NCI-H2171 treated with DMSO at 0.1 percent for 48 hours (cell line): Measurements from ENCODE around the gene USP54.

Experiments
- DNase-seq: peaks from one replicate; lab custom pipeline; 2025; lab: John Stamatoyannopoulos, UW

The USP54 gene

GRCh38 chr10:73467206-73467605, 123.9 kb downstream of the USP54 start:
- no peak for DNase-seq

- DNase-seq, result no peak
Observed at GRCh38 chr10:73465978-73466726, 125.0 kb downstream of the USP54 start.

GRCh38 chr10:73460897-73461296, 130.2 kb downstream of the USP54 start:
- DNase-seq, result no peak

GRCh38 chr10:73459683-73460314, 131.3 kb downstream of the USP54 start:
- no peak for DNase-seq

GRCh38 chr10:73456187-73456890, 134.8 kb downstream of the USP54 start:
- no peak for DNase-seq

GRCh38 chr10:73449113-73449512, 142.0 kb downstream of the USP54 start:
- DNase-seq, result no peak

GRCh38 chr10:73448384-73448783, 142.8 kb downstream of the USP54 start:
- DNase-seq, result no peak
